ENCODE measurements around the gene NUP160.

- TF ChIP-seq CTCF (IDR thresholded peaks at IDR 0.05) (no peak), POLR2A (IDR thresholded peaks at IDR 0.05) (no peak)
Measured at GRCh38 chr11:47857892-47858543, 9.9 kb upstream of the NUP160 start.

Measured in thyroid gland (tissue), 4 donors.